GM18907 (cell line): ENCODE data around the gene SCGB3A2.

Experiments
- ATAC-seq: cut with Tn5 transposase; IDR thresholded peaks from one replicate; pipeline ENCODE4 v1.9.1; 2021; ENCODE audit warnings: mild to moderate bottlenecking, moderate library complexity; ENCODE audit not compliant: unreplicated experiment

The SCGB3A2 gene

GRCh38 chr5:147878066-147878759 is at the start of gene SCGB3A2:
SCGB3A2 (plus strand) TSS chr5:147878711; CDS start chr5:147878804, 93 bp downstream.
- ATAC-seq: no peak

- ATAC-seq: no peak
Measured at GRCh38 chr5:147830035-147830434, 48.5 kb upstream of the SCGB3A2 start.

- ATAC-seq: no peak
Measured at GRCh38 chr5:147831465-147831864, 47.0 kb upstream of the SCGB3A2 start, which contains the start of gene SPINK1. SPINK1 (minus strand) TSS chr5:147831671; CDS start chr5:147831577, 94 bp downstream.

GRCh38 chr5:147832541-147832940 is 46.0 kb upstream of the SCGB3A2 start:
- no peak for ATAC-seq

GRCh38 chr5:147835386-147835798 is 43.1 kb upstream of the SCGB3A2 start:
- no peak for ATAC-seq

- ATAC-seq: no peak
Measured at GRCh38 chr5:147836439-147836838, 42.1 kb upstream of the SCGB3A2 start.

- no peak for ATAC-seq
Measured at GRCh38 chr5:147842869-147843268, 35.6 kb upstream of the SCGB3A2 start.

- no peak for ATAC-seq
Measured at GRCh38 chr5:147844846-147845245, 33.7 kb upstream of the SCGB3A2 start.

GRCh38 chr5:147845618-147846017 is 32.9 kb upstream of the SCGB3A2 start:
- no peak for ATAC-seq

- ATAC-seq: no peak
Measured at GRCh38 chr5:147849226-147849625, 29.3 kb upstream of the SCGB3A2 start.

- ATAC-seq: no peak
Measured at GRCh38 chr5:147851578-147851977, 26.9 kb upstream of the SCGB3A2 start.

- no peak for ATAC-seq
Measured at GRCh38 chr5:147852365-147852764, 26.1 kb upstream of the SCGB3A2 start.

- no peak for ATAC-seq
Measured at GRCh38 chr5:147853372-147853987, 25.0 kb upstream of the SCGB3A2 start.

GRCh38 chr5:147854331-147854730 is 24.2 kb upstream of the SCGB3A2 start:
- ATAC-seq: no peak

GRCh38 chr5:147854894-147855773 is 23.4 kb upstream of the SCGB3A2 start:
- no peak for ATAC-seq

GRCh38 chr5:147855774-147856069 is 22.8 kb upstream of the SCGB3A2 start:
- ATAC-seq: no peak

- ATAC-seq: no peak
Measured at GRCh38 chr5:147856801-147857200, 21.7 kb upstream of the SCGB3A2 start.

GRCh38 chr5:147857302-147858129 is 21.0 kb upstream of the SCGB3A2 start:
- ATAC-seq: peak; percentile 85

GRCh38 chr5:147858565-147858964 is 19.9 kb upstream of the SCGB3A2 start:
- no peak for ATAC-seq

- ATAC-seq: no peak
Measured at GRCh38 chr5:147859962-147860640, 18.4 kb upstream of the SCGB3A2 start.
